SKM-1 (cell line): ENCODE measurements around the gene SAMD7.

ENCODE experiments used
- DNase-seq: peaks from one replicate; lab custom pipeline; 2025; ENCODE audit not compliant: unreplicated experiment; lab: John Stamatoyannopoulos, UW

The SAMD7 gene

DNA sequence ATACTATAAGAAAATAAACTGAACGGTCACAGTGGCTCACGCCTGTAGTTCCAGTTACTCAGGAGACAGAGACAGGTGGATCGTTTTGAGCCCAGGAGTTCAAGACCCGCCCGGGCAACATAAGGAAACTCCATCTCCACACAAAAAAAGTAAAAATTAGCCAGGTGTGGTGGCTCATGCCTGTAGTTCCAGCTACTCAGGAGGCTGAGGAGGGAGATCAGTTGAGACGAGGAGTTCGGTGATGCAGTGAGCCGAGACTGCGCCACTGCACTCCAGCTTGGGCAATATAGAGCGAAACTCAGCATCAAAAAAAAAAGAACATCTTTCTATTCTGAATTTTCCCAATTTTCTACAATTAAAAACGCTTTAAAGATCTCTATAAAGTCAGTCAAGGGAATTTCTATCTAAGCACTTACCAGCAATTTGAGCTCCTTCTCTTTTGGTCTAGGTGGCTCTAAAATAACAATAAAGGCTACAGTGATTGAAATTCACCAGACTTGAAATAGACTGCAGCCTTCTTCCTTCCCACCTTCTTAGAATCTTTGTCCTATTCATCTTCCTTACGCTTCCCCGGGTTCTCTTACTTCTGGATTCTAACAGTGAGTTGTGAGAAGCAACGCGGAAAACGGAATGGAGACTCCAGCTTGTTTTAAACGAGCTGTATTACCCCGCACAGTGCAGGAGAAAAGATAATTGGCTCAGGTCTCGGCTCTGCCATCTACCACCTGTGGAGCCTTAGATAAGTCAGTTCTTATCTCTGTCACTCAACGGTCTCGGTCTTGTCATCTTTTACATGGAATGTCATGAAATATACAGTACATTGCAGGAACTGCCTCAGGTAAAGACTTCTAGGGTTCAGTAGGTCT is 54.4 kb downstream of the SAMD7 start:
- DNase-seq, result no peak

DNA sequence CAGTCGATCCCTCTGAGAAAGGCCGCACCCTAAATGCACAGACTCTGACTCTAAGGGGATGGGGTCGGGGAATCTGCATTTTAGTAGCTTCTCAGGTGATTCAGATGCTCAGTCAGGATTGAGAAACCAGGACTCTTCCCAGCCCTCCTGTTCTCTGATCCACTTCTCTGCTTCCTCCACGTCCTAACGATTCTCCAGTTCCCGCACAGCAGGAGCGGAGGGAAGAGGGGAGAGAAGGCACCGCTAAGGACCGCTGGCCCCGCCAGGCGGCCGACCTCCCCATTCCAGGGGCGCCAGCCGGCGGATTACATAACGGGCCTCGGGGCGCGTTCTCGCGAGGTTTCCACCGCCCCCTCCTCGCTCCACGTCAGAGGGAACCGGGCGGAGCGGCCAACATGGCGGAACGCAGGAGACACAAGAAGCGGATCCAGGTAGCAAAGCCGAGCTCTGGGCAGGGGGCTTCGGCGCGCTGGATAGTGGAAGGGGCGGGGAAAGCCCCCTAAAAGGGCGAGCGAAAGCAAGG is 55.1 kb downstream of the SAMD7 start, which contains the start of gene SEC62:
TSS of gene SEC62 (plus strand) at position 380 of the 523 bp plus-strand sequence. CDS start at position 396, 16 bp downstream.
- peak; percentile 53 for DNase-seq

DNA sequence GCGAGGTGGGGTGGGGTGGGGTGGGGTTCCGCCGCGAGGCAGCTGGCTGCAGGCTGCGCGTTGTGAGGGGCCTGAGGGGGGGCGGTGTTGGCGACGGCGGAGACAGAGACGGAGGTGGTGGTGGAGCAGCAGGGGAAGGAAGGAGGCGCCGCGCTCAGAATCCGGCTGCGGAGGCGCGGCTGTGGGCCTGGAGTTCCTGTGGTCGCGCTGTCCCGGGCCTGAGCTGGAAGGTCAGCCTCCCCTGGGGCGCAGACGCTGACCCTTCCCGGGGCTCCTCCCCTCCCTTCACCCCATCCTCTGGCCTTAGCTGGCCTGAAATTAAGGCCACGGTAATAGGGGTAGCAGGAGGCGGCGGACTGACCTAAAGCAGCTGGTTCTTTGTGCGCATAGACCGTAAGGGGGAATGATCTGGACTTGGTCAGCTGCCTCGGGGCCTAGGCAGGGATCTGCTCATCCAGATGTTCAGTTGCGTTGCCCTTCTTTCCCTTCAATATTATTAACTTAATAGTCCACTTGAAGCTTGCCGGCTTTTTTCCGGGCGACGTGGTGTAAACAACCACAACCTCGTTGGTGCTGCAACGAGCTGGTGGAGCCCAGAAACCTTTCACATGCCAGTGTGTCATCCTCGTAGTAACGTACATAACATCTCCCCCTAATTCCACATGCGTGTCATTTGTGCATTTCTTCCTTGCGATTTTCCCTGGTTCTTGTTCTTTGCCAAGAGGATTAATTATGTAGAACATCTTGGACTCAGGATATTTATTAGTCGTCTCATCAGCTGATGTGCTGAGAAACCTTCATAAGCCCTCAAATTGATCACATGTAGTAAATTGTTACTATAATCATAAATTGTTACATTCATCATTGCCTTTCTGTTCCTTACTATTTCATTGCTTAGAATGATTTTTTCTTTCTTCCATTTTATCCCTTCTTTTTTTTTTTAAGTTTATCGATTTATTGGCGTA is 55.9 kb downstream of the SAMD7 start:
- no peak for DNase-seq

DNA sequence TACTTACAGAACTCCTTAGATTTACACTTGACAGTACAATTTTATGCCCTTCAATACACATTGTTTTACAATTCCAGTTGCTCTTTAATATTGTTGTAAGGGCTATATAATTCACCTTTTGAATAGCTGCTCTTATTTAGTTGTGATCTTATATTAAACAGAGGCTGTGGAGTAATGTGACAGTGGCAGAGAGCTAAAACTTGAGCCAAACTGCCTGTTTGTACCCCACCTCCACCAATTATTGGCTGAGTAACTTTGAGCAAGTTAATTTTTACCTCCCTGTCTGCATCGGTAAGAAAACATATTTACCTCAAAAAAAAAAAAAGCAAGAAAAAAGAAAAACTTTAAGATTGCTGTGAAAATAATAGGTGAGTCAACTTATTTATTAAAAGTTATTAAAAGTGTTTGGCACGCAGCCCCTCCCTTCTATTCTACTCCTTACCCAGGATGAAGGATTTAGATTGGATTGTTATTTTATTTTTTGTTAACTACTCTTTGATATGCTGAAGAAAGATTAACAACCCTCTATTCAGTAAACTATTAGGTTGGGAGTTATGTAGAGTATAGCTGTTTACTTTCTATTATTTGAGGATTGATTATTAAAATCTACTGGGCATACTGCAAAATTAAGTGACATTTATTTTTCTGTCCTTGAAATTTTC is 57.0 kb downstream of the SAMD7 start:
- no peak for DNase-seq

DNA sequence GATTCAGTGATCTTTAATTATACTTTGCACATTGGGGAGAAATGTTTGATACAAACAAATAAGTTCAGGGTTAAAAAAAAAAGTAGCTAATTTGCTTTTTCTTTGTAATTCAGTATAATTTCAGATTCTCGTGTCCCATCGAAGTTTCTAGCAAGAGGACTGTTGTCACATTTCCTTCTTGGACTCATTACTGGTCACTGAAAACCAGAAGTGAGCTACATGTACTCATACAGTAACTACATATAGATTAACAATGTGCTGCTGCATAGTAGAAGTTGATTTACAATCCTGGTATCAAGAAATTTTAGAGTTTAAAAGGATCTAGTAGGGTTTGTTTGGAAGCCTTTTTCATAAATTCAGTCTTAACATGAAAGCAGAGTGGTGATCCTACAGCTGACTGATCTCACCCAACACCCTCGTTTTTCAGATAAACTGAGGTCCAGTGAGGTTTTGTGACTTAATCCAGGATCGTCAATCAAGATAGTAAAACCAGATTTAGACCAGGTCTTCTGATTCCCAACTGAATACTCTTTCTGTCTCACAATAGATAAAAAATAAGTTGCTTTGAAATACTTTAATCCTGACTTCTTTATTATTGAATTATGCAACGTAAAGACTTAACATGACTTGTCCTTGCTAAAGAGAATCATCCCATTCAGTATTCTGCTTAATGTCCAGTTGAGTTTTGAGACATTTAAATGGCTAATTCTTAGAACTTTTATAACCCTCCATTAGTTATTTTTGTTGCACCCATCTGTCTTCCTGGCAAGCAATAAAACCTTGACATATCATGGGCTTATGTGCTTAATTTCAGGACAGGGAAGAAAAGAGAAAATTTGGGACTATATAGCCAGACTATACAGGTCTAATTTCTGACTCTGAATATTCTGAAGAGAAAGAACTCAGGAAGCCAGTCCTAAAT is 58.1 kb downstream of the SAMD7 start:
- no peak for DNase-seq

DNA sequence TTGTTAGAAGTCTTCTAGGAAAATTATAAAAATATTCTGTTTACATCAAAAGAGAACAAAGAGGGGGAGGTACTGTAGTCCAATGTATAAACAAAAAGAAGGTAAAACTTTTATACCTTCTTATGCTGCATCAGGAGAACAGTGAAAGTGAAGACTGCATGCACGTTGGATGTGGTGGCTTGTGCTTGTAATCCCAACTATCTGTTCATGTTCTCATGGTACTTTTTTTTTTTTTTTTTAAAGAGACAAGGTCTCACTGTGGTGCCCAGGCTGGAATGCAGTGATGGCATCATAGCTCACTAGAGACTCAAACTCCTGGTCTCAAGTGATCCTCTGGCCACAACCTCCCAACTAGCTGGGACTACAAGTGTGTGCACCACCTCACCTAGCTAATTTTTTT is 59.5 kb downstream of the SAMD7 start:
- DNase-seq, result no peak

DNA sequence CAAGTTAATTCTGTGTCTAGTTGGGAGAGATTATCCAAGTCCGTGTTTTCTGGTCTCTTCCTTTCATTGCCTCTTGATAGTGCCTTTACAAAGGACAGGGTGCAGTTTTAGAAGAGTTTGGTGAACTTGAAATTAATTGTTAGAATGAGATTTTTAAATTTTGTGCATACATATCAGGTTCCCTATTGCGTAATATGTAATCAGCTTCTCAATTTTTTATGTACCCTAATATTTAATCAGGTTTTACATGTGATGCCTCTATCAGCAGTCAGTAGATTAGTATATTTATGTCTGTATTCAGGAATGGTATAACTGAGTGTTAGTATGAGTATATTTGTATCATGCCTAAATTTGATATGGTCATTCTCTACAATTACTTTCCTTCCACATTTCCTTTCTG is 60.1 kb downstream of the SAMD7 start:
- no peak for DNase-seq

DNA sequence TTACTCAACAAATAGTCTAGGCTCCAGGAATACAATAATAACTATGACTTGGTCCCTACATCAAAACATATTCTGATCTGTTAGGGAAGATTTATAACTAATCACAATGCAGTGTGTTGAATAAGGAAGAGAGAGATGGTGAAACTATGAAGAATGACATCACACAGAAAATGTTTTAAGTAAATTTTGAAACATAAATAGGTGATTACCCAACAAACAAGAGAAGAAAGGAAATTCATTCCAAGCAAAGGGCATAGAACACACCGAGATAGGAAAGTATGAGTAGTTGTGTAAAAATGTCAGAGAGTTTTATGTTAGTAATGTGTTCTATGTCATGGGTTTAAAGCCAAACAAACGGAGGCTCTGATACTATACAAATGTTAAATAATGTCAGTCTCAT is 68.7 kb downstream of the SAMD7 start:
- no peak for DNase-seq

DNA sequence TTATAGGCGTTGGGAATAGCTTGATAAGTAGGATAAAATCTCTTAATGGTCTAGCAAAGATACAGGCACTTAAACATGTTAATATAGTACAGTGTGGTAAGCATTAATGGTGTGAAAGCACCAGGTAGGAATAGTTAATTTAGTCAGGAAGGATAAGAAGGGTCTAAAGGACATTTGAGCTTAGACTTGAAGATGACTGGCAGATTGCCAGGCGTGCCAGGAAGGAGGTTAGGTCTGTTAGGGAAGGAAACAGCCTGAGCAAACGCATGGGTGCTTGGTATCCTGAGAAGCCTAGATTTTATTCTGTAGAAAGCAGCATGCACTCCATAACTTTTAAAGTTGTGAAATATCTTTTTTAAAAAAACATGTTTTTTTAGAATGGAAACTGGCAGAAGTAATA is 72.9 kb downstream of the SAMD7 start:
- no peak for DNase-seq
